Measurements from ENCODE around the gene TUSC2.
"Not testable (repeated sequence)": the region's sequence is repeated elsewhere in the genome, so short reads cannot be mapped to it uniquely, and the experiment has no call there.

TUSC2 gene

DNA sequence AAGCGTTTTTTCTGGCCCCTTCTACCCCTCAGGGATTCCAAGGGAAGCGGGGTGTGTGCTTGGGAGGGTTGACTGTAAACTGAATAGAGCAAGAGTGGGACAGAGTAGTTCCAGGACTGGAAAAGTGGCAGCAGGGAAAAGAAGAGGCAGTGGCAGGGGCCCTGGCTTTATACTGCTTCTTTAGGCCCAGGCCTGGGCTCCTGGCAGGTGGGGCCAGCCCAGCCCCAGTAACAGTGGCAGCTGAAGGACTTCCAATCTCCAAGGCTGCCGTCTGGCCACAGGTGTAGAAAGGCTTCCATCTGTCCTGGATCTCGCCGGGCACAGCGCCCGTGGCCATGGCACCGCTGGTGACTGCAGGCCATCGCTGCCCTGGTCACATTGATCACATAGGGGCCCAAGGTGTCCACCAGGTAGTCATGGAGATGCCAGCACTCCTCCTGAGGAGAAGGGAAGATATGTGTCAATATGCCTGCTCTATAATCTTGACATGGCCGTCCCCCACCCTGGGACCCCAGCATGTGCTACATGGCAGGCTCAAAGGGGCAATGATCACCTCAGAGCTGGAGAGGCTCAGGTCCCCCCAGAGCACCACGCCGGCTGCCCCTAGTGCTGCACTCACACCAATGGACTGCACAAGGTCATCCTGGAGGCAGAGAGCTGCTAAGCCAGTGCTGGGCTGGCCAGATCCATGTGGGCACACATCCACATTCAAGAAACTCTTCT lies 34.8 kb downstream of the TUSC2 start:
- DNase-seq = no peak

DNA sequence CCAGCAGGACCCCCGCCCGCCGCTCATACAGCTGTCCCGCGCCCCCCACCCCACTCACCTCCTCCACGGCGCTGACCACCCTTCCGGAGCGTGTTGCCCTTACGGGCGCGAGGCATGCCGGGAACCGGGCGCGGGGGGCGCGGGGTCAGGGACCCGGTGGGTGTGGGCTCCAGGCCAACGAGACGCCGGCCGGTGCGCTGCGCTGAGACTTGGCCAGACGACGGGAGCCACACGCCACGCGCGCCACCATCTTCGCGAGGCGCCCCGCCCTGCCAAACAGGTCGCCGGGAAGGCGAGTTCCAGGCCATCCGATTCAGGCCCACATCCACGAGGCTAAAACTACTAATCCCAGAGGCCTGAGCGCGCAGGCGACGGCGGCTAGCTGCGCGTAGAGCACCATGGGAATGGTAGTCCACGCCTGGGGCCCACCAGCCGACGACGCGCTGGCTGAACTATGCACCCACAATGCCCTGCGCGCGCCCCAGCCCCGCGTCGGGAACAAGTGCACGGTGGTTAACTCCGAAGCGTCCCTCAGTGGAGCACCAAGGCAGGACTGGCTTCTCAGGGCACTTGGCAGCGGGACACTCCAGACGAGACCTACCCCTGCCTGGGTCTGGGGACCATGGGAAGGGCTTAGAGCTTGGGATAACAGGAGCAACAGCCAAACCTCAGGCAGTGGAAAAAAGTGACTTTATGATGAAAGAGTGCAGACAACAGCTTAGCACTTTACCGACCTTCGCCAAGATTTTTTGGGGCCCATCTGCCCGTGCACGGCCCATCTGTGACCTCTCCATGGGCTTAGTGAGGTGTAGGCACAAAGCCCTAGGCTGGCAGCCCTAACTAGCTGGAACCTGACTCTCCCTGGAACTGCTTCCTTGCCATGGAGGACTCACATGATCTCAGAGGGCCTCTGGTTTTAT lies 35.6 kb downstream of the TUSC2 start, which contains the start of gene IFRD2:
IFRD2 (minus strand) TSS at position 271 of the 920 bp plus-strand sequence; CDS start at position 116, 155 bp downstream.
- peak; percentile 94 for DNase-seq

DNA sequence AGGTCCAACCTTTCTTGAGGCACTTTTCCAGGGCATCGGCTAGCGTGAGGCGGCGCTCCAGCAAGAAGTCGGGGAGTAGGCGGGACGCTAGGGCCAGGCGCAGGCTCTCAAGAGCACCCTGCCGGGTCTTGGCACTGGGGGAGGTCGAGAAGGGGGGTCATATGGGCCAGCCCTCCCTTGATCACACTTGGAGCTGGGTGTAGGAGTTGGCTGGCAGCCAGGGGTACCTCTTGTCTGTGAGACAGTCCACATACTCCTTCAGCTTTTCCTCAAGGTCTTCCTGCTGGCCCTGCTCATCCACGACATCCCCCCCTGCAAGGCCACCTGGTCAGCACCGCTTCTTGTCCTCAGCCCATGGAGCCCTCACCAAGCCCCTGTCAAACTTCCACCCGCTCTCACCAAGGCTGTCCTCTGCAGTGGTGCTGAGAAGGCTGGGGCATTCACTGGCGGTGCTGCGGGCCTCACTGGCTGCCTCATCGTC lies 37.8 kb downstream of the TUSC2 start:
- no peak for DNase-seq

DNA sequence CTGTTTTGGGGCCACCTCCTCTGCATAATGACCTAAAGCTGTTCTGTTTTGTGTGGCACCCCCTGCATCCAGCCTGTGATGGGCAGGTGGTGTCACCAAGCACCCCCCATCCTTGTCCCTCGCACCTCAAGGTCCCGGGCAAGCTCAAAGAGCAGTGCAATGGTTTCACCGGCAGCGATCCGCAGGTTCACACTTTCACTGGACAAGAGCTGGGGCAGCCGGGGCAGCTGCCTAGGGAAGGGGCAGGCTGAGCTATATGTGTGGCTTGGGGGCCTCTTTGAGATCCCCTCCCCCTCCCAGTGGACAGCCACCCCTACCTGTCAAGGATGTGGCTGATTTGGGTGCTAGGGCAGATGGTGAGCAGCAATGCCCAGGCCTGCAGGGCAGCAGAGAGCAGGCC lies 38.9 kb downstream of the TUSC2 start:
- DNase-seq = no peak

DNA sequence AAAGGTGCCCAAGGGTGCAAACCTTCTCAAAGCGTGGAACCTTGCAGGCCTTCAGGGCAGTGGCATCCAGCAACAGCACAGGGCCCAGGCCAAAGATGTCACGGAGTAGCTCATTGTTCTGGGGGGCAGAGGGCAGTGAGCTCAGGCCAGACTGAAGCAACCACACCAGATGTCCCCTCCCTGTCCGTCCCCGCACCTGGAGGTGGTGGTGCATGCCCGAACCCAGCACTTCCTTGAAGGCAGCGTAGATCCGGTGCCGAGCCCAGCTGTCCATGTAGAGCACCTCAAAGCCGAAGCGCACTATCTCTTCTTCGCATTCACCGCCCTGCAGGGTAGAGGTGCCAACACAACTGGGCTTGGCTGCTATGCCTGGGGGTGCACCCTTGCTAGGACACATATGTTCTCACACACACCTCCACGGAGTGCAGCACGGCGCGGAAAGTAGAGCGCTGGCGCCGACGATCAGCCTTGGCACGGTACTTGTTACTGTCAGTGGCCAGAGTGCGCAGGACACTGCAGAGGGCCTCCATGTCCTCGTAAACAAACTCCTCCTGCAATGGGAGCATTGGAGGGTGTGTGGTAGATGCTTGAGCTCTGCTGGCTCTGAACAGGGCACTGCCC lies 39.5 kb downstream of the TUSC2 start:
- DNase-seq = no peak

DNA sequence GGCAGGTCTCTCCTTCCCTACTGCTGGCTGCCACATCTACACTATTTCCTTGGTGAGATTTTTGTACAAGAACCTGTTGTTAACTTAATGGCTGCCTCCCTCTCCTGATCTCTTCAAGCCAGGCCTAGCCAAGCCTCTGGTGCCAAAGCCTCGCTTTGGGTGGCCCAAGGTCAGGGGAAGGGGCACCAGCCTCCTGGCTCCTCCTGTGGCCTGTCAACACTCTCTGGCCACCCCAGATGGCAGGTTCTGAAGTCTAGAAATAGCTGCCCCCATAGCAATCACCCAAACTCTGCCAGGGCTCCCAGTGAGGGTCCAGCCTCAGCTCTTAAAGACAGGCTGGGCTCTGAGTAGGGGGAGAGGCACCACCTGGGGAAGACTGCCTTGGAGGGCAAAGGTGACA lies 40.8 kb downstream of the TUSC2 start:
- no peak for DNase-seq

DNA sequence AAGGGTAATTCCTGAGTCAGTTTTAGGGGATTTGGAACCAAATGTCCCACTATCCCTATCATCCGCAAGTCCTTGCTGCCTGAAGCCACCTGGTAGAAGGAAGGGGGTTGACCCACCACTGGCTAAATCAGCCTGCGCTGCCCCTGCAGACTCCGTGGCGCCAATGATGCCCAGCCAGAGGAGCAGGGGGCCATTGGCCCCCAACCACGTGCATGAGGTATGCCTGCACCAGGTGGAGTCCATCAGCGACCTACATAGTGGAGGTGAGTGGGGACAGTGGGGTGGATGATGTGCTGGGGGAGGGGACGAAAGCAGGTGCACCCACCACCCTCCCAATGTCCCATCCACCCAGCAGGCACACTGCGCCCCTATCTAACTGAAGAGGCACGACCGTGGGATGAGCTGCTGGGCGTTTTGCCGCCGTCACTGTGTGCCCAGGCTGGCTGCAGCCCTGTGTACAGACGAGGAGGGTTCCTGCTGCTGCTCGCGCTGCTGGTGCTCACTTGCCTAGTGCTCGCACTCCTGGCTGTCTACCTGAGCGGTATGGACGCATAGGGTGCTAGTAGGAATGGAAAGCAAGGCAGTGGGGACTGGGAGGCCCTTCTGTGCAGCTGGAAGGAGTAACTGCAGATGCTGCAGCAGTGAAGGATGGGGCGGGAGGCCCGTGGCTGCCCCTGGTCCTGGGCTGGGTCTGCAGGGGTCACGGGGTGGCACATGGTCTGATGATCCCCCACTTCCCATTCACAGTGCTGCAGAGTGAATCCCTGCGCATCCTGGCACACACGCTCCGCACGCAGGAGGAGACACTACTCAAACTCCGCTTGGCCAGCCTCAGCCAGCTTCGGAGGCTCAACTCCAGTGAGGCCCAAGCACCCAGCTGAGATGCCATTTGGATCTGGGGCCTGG lies 41.4 kb downstream of the TUSC2 start:
- no peak for DNase-seq

DNA sequence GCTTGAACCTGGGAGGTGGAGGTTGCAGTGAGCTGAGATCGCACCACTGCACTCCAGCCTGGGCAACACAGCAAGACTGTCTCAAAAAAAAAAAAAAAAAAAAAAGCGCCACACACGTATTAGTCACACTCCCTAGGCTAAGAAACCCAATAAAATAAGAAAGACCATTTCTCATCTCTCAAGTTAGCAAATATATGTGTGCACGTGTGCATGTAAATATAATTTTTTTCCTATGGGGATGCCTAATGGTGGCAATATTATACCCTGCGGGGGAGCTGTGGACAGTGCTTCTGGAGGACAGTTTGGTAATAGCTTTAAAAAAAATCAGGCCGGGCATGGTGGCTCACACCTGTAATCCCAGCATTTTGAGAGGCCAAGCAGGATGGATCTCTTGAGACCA lies 43.9 kb downstream of the TUSC2 start:
- not testable (repeated sequence) for DNase-seq

DNA sequence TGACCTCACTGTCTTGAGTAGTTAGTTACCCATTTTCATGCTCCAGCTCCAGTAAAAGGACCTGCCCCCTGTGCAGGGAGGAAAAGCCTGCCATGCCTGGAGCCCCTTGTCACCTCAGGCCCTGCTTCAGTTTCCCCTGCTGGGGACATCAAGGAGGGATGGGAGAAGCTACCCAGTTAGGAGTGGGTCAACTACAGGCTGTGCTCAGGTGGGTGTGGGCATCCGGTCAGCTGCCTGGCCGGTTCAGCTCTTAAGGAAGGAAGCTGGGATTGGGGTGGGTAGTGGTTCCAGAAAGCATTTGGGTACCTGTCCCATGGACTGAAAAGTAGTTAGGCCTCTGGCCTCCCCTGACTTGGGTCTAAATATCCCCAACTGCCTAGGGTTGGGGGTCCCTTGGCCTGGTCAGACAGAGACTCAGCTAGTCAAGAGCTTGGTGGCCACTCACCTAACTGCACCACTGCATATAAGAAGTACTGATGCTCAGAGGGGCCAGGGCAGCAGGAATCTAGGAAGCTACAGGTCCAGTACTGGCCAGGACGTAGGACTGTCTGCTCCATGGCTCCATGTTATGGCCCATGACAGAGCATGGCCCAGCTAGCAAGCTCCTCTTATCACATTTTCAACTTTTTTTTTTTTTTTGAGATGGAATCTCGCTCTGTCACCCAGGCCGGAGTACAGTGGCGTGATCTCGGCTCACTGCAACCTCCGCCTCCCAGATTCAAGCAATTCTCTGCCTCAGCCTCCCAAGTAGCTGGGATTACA lies 48.6 kb downstream of the TUSC2 start:
- DNase-seq = no peak

DNA sequence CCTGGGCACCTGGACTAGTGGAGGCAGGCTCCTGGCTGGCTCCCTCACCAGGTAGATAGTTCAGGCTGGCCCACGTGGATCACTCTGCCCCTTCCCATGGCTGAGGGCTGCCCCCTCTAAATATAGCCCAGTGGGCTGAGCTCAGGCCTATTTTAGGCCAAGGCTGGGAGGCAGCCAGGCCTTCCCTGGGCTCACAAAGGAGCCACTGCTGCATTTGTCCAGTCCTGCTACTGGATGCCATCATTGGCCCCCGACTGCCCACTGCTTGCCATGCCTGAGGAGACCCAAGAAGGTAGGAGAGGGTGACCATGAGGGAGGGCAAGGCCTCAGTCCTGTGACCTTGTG lies 49.2 kb downstream of the TUSC2 start, which contains the start of gene LSMEM2:
LSMEM2 (plus strand) TSS at position 208 of the 345 bp plus-strand sequence; CDS start at position 235, 27 bp downstream.
- DNase-seq = no peak

DNA sequence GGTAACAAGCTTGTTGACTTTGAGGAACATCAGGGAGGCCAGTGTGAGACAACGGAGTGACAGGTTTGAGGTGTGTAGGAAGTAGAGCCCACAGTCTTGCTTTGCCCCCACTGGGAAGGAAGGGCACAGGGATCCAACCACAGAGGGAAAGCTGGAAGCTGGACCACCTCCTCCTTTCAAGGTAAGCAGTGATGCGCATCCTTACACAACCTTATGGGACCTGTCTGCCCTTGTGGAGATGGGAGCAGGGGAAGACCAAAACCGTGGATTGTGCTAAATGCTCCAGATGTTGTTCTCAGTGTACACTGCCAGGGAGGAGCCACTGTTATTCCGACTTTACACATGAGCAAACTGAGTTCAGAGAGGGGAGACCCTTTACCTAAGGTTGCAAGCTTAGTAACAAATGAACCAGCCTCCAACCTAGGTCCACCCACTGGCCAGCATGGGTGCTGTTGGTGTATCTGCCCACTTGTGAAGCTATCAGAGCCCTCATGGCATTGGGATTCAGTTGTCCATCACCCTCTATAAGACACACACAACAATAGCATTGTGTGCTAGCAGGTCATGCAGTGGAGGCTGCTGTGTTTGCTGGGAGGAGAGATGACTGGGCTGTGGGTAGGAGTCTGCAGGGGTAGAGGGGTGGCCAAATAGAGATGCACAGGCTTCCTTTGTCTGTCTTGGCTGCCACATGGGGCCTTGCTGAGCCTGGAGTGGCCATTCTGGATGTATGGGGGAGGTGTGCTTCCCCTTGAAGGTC lies 49.7 kb downstream of the TUSC2 start:
- no peak for DNase-seq

DNA sequence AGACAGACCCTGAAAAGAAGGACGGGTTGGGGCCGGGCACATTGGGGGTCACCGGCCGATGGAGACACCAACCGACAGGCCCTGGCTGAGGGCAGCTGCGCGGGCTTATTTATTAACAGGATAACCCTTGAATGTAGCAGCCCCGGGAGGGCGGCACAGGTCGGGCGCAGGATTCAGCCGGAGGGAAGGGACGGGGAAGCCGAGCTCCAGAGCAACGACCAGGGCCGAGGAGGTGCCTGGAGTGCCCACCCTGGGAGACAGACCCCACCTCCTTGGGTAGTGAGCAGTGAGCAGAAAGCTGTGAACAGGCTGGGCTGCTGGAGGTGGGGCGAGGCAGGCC lies 51.3 kb downstream of the TUSC2 start:
- DNase-seq = no peak

DNA sequence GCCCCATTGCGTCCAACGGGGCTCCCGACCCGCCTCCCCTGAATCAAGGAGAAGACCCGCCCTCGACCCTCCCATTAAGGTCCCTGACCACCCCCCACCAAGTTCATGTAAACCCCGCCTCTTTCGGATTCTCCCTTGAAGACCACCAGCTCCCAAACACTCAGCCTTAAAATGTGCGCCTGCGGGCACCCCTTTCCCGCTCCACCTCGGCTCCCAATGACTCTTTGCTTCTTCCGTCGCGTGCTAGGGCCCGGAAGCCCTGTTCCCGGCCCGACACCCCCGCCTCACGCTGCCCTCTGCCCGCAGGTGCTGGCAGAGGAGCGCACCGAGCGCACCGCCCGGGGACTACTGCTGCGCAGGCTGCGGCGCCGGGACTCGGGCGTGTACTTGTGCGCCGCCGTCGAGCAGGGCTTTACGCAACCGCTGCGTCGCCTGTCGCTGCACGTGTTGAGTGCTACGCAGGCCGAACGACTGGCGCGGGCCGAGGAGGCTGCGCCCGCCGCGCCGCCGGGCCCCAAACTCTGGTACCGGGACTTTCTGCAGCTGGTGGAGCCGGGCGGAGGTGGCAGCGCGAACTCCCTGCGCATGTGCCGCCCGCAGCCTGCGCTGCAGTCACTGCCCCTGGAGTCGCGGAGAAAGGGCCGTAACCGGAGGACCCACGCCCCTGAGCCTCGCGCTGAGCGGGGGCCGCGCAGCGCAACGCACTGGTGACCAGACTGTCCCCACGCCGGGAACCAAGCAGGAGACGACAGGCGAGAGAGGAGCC lies 51.8 kb downstream of the TUSC2 start:
- DNase-seq = no peak

DNA sequence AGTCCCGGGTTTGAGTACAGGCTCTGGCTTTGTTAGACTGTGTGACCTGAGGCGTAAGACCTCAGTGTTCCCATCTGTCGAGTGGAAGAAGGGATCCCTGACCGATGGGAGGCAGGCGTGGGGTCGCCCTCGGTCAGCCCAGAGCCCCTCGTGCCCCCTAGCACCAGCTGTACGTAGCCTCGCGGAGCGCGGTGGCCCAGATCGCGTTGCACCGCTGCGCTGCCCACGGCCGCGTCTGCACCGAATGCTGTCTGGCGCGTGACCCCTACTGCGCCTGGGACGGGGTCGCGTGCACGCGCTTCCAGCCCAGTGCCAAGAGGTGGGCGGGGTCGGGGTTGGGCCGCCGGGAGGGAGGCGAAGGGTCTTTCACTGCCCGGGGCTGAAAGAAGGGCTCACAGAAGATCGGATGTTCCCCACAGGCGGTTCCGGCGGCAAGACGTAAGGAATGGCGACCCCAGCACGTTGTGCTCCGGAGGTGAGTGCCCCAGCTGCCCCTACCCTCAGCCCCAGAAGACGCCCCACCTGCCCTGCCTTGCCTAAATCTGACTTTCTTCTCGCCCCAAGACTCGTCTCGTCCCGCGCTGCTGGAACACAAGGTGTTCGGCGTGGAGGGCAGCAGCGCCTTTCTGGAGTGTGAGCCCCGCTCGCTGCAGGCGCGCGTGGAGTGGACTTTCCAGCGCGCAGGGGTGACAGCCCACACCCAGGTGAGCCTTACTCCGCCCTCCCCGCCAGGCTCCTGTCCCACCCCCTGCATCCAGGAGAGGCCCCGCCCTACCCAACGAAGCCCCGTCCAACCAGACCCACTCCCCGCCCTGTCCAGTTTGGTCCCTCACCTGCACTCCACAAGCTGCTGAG lies 52.7 kb downstream of the TUSC2 start:
- no peak for DNase-seq

All from NCI-H1092 treated with DMSO at 0.1 percent for 48 hours (cell line).